GM12878 (cell line): ENCODE results near the gene TVP23B. TPM values are rescaled to one million over a fixed set of nuclear protein-coding genes. Genes with fewer than 3 reads are reported as not detected.
"Not testable (repeated sequence)": the region's sequence is repeated elsewhere in the genome, so short reads cannot be mapped to it uniquely, and the experiment has no call there.

ENCODE experiments used
- ATAC-seq: fragments of 200-7000 bp; cut with Tn5 transposase; 3 replicates; pipeline ENCODE4 v1.9.1; 2020; ENCODE audit warnings: mild to moderate bottlenecking, moderate library complexity
- BruUV-seq: library from RNA; stranded (reverse); fragments of 400-500 nt; replicated peaks from 2 replicates; lab custom pipeline; 2021; lab: Mats Ljungman, UMichigan
- CTCF ChIA-PET: fragments of 300-600 bp; sonication (Branson Sonifier 250); formaldehyde crosslinking; extraction: SDS; loops from one replicate; lab custom pipeline; 2021; ENCODE audit warnings: inconsistent platforms; lab: Yijun Ruan, JAX
- POLR2A ChIA-PET: fragments of 350-600 bp; formaldehyde crosslinking; extraction: SDS; loops from one replicate; lab custom pipeline; 2021; ENCODE audit warnings: inconsistent platforms; lab: Charles Lee
- RAD21 ChIA-PET: fragments of 300-600 bp; sonication (Branson Sonifier 250); formaldehyde crosslinking; loops from one replicate; lab custom pipeline; 2023; ENCODE audit warnings: antibody characterized with exemption; ENCODE audit not compliant: unreplicated experiment; lab: Charles Lee
- SMC1A ChIA-PET: fragments of 300-600 bp; sonication (Branson Sonifier 250); formaldehyde crosslinking; loops from one replicate; lab custom pipeline; 2023; ENCODE audit not compliant: unreplicated experiment, uncharacterized antibody; lab: Charles Lee
- DNase-seq: peaks from one replicate; pipeline ENCODE4 v3.0.0-alpha.2; 2011; ENCODE audit warnings: low read depth, low spot score
- FAIRE-seq: peaks from 3 replicates; lab custom pipeline; 2011; peaks lifted over from hg19 to GRCh38; lab: Jason Lieb, UNC
- H2AFZ ChIP-seq: 2 replicates; pipeline ENCODE4 v1.6.0; 2011; ENCODE audit warnings: low read depth, low read length, control low read depth; ENCODE audit not compliant: control insufficient read depth
- H3K27ac ChIP-seq: 2 replicates; pipeline ENCODE4 v1.5.1; 2011; ENCODE audit warnings: control low read depth; ENCODE audit not compliant: control insufficient read depth, insufficient read depth
- H3K27me3 ChIP-seq, 2 experiments: replicated peaks in 1 of 2; 2 replicates each; pipeline versions ENCODE4 v1.6.0 to v1.6.1; 2011; ENCODE audit warnings: low read length in 1 of 2; ENCODE audit not compliant: control insufficient read depth in 2 of 2, insufficient read depth in 2 of 2
- H3K36me3 ChIP-seq, 2 experiments: 2 replicates each; pipeline ENCODE4 v1.5.1; 2011; ENCODE audit warnings: low read length in 1 of 2; ENCODE audit not compliant: control insufficient read depth in 2 of 2, insufficient read depth in 2 of 2
- H3K4me1 ChIP-seq: 2 replicates; pipeline ENCODE4 v1.6.1; 2011; ENCODE audit warnings: mild to moderate bottlenecking, low read length, moderate library complexity, mixed read lengths; ENCODE audit not compliant: control insufficient read depth, insufficient read depth
- H3K4me2 ChIP-seq: 2 replicates; pipeline ENCODE4 v1.6.0; 2011; ENCODE audit warnings: control low read depth; ENCODE audit not compliant: control insufficient read depth, insufficient read depth
- H3K4me3 ChIP-seq: fragments of 200-600 bp; sonication (generic); 2 replicates; pipeline ENCODE4 v1.5.1; 2016
- H3K79me2 ChIP-seq: 2 replicates; pipeline ENCODE4 v1.6.0; 2011; ENCODE audit warnings: low read length; ENCODE audit not compliant: control insufficient read depth, insufficient read depth
- H3K9ac ChIP-seq: 2 replicates; pipeline ENCODE4 v1.8.0; 2011; ENCODE audit warnings: low read length, control low read depth, mixed read lengths; ENCODE audit not compliant: control insufficient read depth, insufficient read depth
- H3K9me3 ChIP-seq: replicated peaks from 3 replicates; pipeline ENCODE4 v1.5.1; 2011; ENCODE audit warnings: mild to moderate bottlenecking, low read length; ENCODE audit not compliant: control insufficient read depth, insufficient read depth
- H4K20me1 ChIP-seq: 2 replicates; pipeline ENCODE4 v1.6.0; 2011; ENCODE audit not compliant: control insufficient read depth, insufficient read depth
- WGBS: methylation state at CpG from one replicate; pipeline ENCODE4 v1.1.6; 2016; ENCODE audit warnings: low lambda C conversion rate; ENCODE audit not compliant: insufficient replicate concordance, insufficient coverage; ENCODE audit errors: missing lambda C conversion rate; 5-methylcytosine and 5-hydroxymethylcytosine counted together
- in situ Hi-C: fragments of 300-500 bp; cut with MboI; formaldehyde crosslinking; loops from 9 replicates; pipeline ENCODE4 v1.14.3; 2018; ENCODE audit warnings: mixed read lengths
- intact Hi-C: fragments of 100-400 bp; cut with micrococcal nuclease; formaldehyde crosslinking; loops from one replicate; pipeline ENCODE4 v1.14.2; 2022; ENCODE audit not compliant: unreplicated experiment
- polyA plus RNA-seq, 11 experiments: library from polyadenylated mRNA; depleted of rRNA in 4 of 11; unstranded in 6 of 11; stranded (reverse) in 5 of 11; fragments of >200 nt; fragmentation: Nextera tagmentation in 4 of 11; fragmentation: Illumina TruSeq in 1 of 11; extraction: Ambion mirVana in 4 of 11; extraction: Trizol in 1 of 11; gene quantifications; 1 replicate in 1 of 11; 2 replicates in 10 of 11; pipeline versions ENCODE4 v1.2.1 to v1.2.3, GENCODE V29; 2011 to 2016; ENCODE audit warnings: inconsistent platforms in 2 of 11, missing spikeins in 2 of 11, low read depth in 1 of 11
- total RNA-seq, 4 experiments: library from RNA; depleted of rRNA in 3 of 4; stranded (reverse); fragments of >200 nt in 3 of 4; fragmentation: Illumina TruSeq in 1 of 4; extraction: Trizol in 1 of 4; gene quantifications; 2 replicates each; pipeline versions ENCODE4 v1.2.1 to v1.2.3, GENCODE V29; 2013 to 2021

Gene TVP23B
- total and polyA plus RNA-seq, 10 of the 15 experiments (the other 5 are each of a cell fraction or from before 2014, with no cell fraction given): 21.5 to 105 (median 39.9) TPM

GRCh38 chr17:18743699-18744421 lies 37.1 kb upstream of the TVP23B start, which contains the start of gene FBXW10:
Gene FBXW10 (plus strand): TSS chr17:18744054. CDS start chr17:18744245, 191 bp downstream.
- H3K9ac ChIP-seq, intact Hi-C loops, BruUV-seq, SMC1A ChIA-PET, in situ Hi-C loops, H3K27ac ChIP-seq, RAD21 ChIA-PET, H3K36me3 ChIP-seq, H3K4me2 ChIP-seq, H3K4me1 ChIP-seq, DNase-seq, H2AFZ ChIP-seq, H4K20me1 ChIP-seq, H3K27me3 ChIP-seq, FAIRE-seq, CTCF ChIA-PET, H3K4me3 ChIP-seq, H3K9me3 ChIP-seq, POLR2A ChIA-PET, ATAC-seq, H3K79me2 ChIP-seq: not testable (repeated sequence)
- whole genome bisulfite sequencing: 60% methylated on average over 9 of the region's 10 CpGs

DNA sequence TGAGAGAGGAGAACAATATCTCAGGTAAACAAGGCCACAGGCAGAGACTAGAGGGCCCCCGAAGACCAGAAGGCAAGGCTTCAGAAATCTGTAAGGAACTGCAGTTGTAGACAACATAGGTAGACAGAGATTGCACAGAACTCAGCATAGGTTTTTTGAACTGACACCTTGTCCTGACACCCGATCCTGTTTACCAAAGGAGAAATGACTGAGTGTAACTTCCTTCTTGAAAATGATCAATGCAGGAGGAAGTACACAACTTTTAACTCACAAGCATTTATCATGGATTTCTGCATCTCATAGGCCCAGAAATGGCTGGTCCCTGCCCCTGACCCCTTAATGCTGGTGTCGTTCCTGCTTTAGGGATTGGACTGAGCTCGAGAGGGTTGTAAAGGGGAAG lies 36.3 kb upstream of the TVP23B start:
- FAIRE-seq, in situ Hi-C loops, H3K27ac ChIP-seq: not testable (repeated sequence)

DNA sequence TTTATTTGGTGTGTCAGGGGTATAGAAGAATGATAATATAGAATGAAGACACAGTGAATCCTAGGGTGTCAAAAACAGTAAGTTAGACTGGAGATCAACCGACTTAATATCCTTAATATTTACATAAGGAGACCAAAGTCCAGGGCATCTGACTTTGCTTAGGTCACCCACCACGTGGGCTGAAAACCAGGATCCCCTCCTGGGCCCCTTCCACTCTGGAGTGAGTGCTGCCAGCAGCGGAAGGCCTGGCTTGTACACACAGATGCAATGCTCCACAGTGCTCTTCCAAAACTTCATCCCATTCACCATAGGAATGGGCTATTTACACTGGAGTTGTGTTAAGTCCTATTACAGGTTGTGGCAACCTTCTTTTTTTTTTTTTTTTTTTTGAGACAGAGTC lies 34.4 kb upstream of the TVP23B start:
- H3K79me2 ChIP-seq, H3K36me3 ChIP-seq, SMC1A ChIA-PET, in situ Hi-C loops, BruUV-seq, H3K4me2 ChIP-seq, H3K4me1 ChIP-seq, CTCF ChIA-PET, H3K9me3 ChIP-seq, RAD21 ChIA-PET, ATAC-seq, H3K4me3 ChIP-seq, H3K27me3 ChIP-seq, H2AFZ ChIP-seq, POLR2A ChIA-PET, H4K20me1 ChIP-seq, FAIRE-seq, H3K27ac ChIP-seq, H3K9ac ChIP-seq, intact Hi-C loops, DNase-seq: not testable (repeated sequence)
- WGBS: 48% methylated on average over 3 of the region's 3 CpGs

More for the DNA sequence above, 36.3 kb upstream of the TVP23B start:
- H3K27me3 ChIP-seq, BruUV-seq, H4K20me1 ChIP-seq, ATAC-seq, H3K4me1 ChIP-seq, H3K36me3 ChIP-seq, H2AFZ ChIP-seq, RAD21 ChIA-PET, SMC1A ChIA-PET, CTCF ChIA-PET, H3K9me3 ChIP-seq, H3K4me3 ChIP-seq, H3K4me2 ChIP-seq, H3K79me2 ChIP-seq, intact Hi-C loops, DNase-seq, H3K9ac ChIP-seq, POLR2A ChIA-PET: not testable (repeated sequence)
- WGBS: 0% methylated on average over 3 of the region's 4 CpGs

DNA sequence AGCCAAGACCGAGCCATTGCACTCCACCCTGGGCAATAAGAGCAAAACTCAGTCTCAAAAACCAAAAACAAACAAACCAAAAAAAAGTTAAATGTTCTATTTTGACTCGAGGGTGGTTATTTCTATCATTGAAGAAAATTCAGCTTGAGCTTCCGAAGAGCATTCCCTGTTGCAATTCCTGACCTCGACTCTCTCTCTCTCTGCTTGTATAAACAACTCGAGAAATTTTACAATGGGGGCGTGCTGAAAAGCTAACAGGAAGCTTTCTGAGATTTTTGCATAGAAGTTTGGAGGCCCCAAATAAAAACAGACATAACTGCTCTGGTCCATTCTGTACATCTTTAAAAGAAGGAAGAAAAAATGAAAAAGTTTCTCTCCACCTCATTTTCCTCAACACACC lies 33.5 kb upstream of the TVP23B start:
- WGBS: 59% methylated on average over 6 of the region's 6 CpGs
- in situ Hi-C loops, H4K20me1 ChIP-seq, H3K9me3 ChIP-seq, ATAC-seq, H3K9ac ChIP-seq, H3K36me3 ChIP-seq, FAIRE-seq, CTCF ChIA-PET, H3K79me2 ChIP-seq, H2AFZ ChIP-seq, intact Hi-C loops, DNase-seq, H3K4me1 ChIP-seq, RAD21 ChIA-PET, SMC1A ChIA-PET, H3K4me3 ChIP-seq, H3K27me3 ChIP-seq, POLR2A ChIA-PET, H3K27ac ChIP-seq, BruUV-seq, H3K4me2 ChIP-seq: not testable (repeated sequence)
